ENCODE measurements around the gene TOMM5. TPM values are rescaled to one million over a fixed set of nuclear protein-coding genes. Genes with fewer than 3 reads are reported as not detected.
"Not testable (repeated sequence)": the region's sequence is repeated elsewhere in the genome, so short reads cannot be mapped to it uniquely, and the experiment has no call there.

TOMM5 gene
- total RNA-seq, 1 experiment from 2014 or later = 290 TPM

DNA sequence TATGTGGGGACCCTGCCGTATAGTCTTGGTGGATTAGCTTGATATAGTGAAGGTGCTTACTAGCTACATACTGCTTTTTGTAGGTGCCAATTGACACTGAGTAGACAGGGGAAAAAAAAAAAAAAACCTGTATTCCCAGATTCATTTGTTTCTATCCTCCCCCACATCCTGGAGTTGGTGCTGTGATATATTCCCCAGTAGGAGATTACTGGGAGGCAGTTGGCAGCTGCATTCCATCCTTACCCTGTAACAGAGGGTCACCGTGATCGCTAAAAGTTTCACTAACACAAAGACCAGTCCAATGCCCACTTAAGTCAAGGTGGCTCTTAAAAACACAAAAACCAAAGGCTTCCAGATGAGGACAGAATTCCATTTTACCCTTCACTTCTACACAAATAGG is 27.4 kb upstream of the TOMM5 start:
- in situ Hi-C loops (cut with HindIII; ENCODE audit: low pct_unique_long_range_greater_than_20kb, low sequenced_read_pairs) = no loop called here
- no peak for DNase-seq (ENCODE audit: low read depth, low spot score)

DNA sequence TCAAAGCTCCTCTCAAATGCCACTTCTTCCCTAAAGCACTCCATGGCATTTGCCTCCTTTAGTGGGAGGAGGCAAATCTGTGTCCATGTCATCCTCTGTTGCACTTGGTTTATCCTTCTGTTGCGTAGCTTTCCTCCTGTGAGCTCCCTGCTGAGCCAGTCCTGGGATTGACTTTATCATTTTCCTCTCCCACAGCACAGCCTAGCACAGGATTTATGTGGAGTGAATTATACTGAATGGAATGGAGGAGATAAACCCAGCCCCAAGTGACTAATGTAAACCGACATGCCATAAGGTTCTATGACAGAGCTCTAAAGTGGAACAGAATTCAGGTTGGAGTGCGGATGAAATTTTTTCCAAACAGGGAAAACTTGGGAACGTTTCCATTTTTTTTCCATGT is 26.4 kb upstream of the TOMM5 start:
- DNase-seq (ENCODE audit: low read depth, low spot score) = no peak
- in situ Hi-C loops (cut with HindIII; ENCODE audit: low pct_unique_long_range_greater_than_20kb, low sequenced_read_pairs) = no loop called here

DNA sequence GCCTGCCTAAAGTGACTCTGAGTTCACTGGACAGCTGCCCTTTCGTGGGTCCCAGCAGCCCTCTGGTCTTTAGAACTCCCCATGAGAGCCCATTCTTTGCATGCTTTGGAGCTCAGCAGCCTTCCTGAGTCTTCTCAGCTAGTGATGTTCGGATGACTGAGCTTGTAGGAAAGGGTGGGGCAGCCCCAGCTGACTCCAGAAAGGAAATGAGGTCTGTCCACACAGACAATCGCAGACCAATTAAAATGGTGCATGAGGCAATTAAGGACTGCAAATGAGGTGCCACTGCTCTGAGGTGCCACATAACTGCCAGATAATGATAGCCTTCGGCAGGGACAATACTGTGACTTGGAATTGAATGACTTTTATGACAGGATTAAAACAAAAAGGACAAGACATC is 25.4 kb upstream of the TOMM5 start:
- in situ Hi-C loops (cut with HindIII; ENCODE audit: low pct_unique_long_range_greater_than_20kb, low sequenced_read_pairs) = no loop called here
- no peak for DNase-seq (ENCODE audit: low read depth, low spot score)

DNA sequence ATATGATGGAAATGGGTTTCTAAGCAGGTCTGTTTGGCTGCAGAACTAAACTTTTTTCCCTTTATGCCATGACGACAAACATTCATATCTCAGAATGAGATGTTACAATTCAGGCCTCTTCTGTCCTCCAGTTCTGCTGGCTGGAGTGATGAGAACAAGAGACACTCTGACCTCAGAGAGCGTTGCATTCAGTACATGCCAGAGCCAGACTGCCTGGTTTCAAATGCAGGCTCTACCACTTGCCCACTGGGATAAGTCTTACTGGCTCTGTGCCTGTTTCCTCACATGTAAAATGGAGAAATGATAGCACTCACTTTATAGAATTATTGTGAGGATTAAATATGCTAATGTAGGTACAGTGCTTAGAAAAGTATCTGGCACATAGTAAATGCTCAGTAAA is 24.8 kb upstream of the TOMM5 start:
- DNase-seq (ENCODE audit: low read depth, low spot score) = no peak
- in situ Hi-C loops (cut with HindIII; ENCODE audit: low pct_unique_long_range_greater_than_20kb, low sequenced_read_pairs) = no loop called here

DNA sequence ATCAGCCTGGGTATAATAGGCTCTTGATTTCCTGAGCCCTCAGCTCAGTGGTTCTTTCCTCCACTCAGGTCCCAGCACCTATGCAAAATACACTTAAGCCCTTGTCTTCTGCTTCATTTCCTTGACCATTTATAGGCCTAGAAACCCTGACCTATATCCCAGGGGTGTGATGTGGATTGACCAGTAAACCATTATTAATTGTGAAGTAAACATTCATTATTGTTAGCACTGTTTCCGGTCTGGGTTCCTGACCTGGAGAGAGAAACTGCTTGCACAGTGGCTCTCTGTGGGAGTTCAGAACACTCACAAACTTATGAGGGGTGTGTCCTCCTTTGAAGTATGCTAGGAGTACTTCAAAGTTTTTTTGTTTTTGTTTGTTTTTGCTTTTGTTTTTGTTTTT is 19.6 kb upstream of the TOMM5 start:
- peak; percentile 52 for DNase-seq (ENCODE audit: low read depth, low spot score)
- in situ Hi-C loops (cut with HindIII; ENCODE audit: low pct_unique_long_range_greater_than_20kb, low sequenced_read_pairs) = no loop called here

DNA sequence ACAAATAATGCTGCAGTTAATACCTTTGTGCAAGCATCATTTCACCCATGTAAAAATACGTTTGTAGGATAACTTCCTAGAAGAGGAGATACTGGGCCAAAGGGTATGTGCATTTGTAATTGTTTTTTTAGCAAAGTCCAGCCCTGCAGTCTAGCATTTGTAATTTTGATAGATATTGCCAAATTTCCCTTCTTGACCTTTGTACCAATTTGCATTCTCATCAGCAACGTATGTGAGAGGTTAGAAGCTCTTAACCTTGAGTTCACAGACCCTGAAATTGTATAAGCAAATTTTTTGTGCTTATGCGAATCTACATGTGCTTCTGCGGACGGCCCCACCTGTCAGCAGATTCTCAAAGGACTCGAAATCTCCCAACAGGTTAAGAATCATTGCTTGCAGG is 18.6 kb upstream of the TOMM5 start:
- DNase-seq (ENCODE audit: low read depth, low spot score) = no peak
- in situ Hi-C loops (cut with HindIII; ENCODE audit: low pct_unique_long_range_greater_than_20kb, low sequenced_read_pairs) = no loop called here

DNA sequence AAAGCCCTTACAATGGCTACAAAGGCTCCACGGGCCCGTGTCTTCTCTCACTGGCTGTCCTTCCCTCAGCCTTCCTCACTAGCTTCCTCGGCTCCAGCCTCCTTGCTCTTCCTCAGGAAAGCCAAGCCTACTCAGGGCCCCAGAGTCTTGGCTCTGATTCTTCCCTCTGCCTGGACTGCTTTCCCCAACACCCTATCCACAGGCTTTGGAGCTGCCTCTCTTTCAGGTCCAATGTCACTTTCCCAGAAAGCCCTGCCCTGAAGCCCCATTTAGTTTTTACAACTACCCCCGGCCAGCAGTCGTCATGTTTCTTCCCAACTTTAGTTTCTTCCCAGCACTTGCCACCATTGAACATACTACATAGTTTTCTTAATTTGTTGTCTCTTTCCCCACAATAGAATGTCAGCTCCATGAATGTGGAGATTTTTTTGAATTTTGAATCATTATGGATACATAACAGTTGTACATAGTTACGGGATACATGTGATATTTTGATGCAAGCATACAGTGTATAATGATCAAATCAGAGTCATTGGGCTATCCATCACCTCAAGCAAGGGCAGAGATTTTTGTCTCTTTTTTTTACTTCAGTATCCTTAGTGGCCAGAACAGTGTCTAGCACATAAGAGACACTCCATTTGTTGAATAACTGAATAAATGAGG is 17.5 kb upstream of the TOMM5 start:
- DNase-seq (ENCODE audit: low read depth, low spot score) = no peak
- in situ Hi-C loops (cut with HindIII; ENCODE audit: low pct_unique_long_range_greater_than_20kb, low sequenced_read_pairs) = no loop called here

DNA sequence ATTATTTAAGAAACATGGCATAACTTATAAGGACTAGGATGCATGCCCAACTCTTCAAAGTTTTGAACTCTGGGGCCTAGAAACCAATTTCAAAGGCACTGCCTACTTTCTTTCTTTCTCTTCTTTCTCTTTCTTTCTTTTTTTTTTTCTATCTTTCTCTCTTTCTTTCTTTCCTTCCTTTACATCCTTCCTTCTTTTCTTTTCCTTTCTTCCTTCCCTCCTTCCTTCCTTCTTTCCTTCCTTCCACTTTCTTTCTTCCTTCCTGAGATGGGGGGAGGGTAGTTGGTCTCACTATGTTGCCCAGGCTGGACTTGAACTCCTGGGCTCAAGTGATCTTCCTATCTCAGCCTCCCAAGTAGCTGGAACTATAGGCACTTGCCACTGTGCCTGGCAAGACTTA is 15.9 kb upstream of the TOMM5 start:
- in situ Hi-C loops (cut with HindIII; ENCODE audit: low pct_unique_long_range_greater_than_20kb, low sequenced_read_pairs) = no loop called here
- DNase-seq (ENCODE audit: low read depth, low spot score) = no peak

DNA sequence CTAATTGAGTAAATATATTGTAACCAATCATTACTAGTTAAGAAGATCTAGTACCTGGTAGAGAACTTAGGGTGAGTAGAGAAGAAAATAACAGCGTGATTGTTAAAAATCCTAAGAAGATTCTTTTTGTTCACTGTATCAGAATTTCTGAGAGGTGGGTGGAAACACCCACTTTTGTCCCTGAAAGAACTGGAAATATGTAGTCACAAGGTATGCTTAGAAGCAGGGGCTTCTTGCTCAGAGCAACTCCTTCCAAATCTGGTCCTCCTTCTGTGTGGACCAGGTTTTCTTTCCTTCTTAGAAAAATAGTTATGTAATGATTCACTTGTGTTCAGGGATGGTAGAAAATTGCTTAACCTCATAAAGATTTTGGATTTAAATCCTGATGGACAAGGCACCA is 11.9 kb upstream of the TOMM5 start:
- in situ Hi-C loops (cut with HindIII; ENCODE audit: low pct_unique_long_range_greater_than_20kb, low sequenced_read_pairs) = no loop called here

DNA sequence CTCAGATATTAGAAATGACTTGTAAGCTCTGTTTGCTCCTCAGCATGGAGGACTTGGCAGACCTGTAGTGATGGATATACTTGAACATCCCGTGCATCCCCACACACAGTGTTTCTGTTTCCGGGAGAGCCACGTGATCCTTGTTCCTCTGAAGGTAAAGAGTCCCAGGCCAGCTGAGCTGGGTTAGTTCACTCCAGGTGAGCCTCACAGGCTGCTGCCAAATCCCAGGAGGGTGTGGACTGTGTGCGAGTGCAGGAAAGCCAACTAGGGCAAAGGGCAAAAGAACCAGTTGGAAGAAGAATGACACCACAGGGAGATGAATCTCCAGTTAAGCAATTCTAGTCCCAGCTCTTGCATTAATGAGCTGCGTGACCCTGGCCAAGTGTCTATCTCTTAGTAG is 10.4 kb upstream of the TOMM5 start:
- in situ Hi-C loops (cut with HindIII; ENCODE audit: low pct_unique_long_range_greater_than_20kb, low sequenced_read_pairs) = no loop called here
- no peak for DNase-seq (ENCODE audit: low read depth, low spot score)

More for the DNA sequence above, 11.9 kb upstream of the TOMM5 start:
- DNase-seq (ENCODE audit: low read depth, low spot score) = no peak

DNA sequence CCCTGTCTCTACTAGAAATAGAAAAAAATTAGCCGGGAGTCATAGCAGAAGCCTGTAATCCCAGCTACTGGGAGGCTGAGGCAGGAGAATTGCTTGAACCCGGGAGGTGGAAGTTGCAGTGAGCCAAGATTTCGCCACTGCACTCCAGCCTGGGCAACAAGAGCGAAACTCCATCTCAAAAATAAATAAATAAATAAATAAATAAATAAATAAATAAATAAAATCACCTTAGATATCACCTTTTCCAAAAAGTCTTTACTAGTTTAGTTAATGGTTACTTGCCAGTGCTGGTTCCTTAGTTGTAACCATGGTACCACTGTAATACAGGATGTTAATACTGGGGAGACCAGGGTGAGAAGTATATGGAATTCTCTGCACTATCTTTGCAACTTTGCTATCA is 9.7 kb upstream of the TOMM5 start:
- DNase-seq (ENCODE audit: low read depth, low spot score); in situ Hi-C loops (cut with HindIII; ENCODE audit: low pct_unique_long_range_greater_than_20kb, low sequenced_read_pairs): not testable (repeated sequence)

DNA sequence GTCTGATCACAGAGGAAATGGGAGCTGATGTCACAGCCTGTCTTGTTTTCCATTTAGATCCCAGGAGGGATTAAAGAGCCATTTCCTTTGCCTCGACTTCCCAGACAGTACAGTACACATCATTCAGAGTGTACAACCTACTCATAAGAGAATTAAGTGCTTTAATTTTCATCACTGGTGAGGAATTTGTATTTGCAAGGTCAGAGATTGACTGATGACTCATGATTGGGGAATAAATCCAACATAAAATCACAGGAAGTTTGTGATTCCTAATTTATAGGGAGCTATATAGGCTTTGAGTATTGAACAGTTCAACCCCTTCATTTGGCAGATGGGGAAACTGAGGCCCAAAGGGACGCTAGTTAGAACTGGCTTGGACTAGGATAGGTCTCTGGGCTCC is 4.1 kb upstream of the TOMM5 start:
- in situ Hi-C loops (cut with HindIII; ENCODE audit: low pct_unique_long_range_greater_than_20kb, low sequenced_read_pairs) = no loop called here
- no peak for DNase-seq (ENCODE audit: low read depth, low spot score)

DNA sequence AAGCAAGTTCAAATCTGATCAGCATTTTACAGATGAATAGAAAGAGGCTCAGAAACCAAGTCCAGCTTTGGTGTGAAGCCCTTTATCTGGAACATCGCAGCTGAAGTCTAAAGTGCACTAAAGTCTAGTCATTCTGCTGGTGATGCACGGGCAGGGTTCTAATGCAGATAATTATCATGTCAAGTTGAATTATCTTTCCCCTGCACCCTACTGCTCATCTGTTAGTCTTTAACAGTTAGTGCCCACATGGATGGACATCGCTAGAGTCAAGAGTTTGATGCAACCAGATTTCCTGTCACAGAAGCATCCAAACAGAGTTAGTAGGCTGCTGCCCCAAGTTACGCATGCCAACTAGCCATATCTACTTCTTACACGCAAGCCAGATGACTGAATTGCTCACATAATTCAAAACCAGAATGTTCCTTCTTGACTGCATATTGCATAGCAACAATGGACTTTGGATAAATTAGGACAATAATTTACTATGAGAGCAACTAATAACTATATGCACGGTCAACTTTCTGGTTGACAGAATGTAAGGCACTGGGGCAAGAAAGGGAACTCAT is 1.6 kb upstream of the TOMM5 start:
- no peak for DNase-seq (ENCODE audit: low read depth, low spot score)
- in situ Hi-C loops (cut with HindIII; ENCODE audit: low pct_unique_long_range_greater_than_20kb, low sequenced_read_pairs) = no loop called here

DNA sequence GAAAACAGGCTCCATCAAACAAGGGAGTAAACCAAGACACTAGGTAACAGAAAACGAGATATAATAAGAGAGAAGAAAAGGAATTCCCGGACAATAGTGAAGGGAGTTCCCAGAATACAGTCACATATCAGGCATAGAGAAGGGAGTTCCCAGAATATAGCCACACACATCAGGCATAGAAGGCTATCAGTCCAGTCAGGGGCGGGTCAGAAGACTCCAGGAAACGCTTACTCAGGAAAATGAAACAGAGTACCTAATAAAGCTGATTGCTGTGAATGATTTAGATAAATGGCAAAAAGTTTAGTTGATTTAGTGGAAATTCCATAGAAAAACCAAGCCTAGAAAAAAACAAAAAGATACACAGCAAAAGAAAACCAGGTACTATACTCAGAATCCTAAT is 4.9 kb downstream of the TOMM5 start:
- in situ Hi-C loops (cut with HindIII; ENCODE audit: low pct_unique_long_range_greater_than_20kb, low sequenced_read_pairs) = no loop called here
- DNase-seq (ENCODE audit: low read depth, low spot score) = no peak

DNA sequence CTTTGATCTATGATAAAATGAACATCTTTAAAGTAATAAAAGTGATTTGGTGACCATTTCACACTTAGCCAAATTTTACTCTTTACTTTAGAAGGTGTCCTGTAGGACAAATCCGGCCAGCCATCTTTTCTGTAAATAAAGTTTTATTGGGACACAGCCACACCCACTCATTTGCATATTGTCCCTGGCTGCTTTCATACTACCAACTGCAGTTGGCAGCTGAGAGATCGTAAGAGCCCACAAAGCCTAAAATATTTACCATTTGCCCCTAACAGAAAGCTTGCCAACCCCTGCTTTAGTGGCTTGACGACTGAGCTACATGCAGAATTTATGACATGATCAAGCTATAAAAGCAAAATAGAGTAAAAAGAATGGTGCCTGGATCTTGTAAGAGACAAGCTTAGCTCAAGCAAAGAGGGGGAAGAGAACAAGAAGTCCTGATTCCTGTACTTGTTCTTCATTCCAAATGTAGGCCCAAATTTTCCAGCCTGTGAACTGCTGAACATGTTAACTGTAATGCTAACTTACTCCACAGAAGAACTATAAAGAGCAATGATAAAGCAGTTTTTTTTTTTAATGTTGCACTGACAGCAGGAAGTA is 8.8 kb downstream of the TOMM5 start:
- in situ Hi-C loops (cut with HindIII; ENCODE audit: low pct_unique_long_range_greater_than_20kb, low sequenced_read_pairs) = no loop called here
- DNase-seq (ENCODE audit: low read depth, low spot score) = no peak

DNA sequence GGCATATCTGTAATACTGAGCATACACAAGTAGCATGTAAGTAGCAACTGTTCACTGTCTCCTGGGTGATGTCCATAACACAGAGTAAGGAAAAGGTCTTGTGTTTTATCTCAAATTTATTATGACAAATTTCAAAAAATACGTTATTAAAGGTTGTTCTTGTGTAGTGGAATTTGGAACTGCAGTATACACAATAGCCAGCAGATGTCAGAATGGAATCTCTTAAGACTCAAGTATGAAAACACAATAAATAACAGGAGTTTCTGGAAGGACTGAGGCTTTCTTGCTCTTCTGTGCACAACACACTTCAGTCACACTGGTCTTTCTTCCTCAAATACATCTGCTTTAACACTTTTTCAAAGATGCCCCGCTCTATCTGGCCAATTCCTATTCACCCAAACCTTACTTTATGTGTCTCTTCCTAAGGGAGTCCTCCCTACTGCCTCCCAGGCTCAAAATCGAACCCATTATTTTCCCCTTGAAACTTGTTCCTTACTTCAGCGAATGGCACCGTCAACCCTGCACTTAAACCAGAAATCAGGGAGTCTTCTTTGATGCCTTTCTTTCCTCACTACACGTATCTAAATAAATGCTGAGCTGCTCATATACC is 9.7 kb downstream of the TOMM5 start:
- in situ Hi-C loops (cut with HindIII; ENCODE audit: low pct_unique_long_range_greater_than_20kb, low sequenced_read_pairs) = no loop called here
- DNase-seq (ENCODE audit: low read depth, low spot score) = peak; percentile 66

DNA sequence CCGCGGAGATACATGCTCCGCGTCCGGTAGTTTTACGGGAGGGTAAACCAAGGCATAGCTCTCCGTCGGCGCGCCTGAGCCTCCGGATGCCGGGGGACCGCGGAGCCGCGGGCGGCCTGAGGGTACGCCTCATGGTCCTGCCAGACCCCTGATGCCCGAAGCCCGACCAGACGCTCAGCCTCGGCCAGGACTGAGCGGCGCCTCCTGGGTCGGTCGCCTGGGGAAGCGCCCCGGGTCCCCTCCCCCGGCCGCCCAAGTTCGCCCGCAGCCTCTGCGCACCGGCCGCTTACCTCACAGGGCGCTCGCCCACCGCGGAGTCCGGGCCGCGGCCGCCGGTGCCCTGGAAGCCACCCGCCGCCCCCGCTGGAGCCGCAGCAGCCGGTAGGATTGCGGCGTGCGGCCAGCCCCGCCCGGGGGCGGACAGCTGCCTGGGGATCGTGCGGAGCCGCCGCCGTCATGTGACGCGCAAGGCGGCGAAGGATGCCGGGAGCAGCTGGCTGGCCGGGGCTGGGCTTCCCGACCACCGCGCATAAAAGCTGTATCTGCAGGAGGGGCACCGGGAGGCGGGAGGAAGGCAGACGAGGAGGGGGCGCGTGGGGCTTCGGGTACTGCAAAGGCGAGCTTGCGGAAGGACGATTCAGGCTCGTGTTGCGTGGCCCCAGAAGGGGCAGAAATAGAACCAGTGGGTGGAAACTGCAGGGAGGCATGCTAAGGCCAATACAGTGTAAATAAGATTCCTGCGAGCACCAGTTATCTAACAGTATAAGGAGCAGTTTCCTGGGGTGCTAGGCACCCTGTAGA is 16.3 kb downstream of the TOMM5 start, which contains the start of gene FBXO10:
Gene FBXO10 (minus strand): TSS at position 460 of the 801 bp plus-strand sequence. CDS start 34,612 bp downstream, outside the sequence.
- in situ Hi-C loops (cut with HindIII; ENCODE audit: low pct_unique_long_range_greater_than_20kb, low sequenced_read_pairs) = no loop called here
- peak; percentile 46 for DNase-seq (ENCODE audit: low read depth, low spot score)

DNA sequence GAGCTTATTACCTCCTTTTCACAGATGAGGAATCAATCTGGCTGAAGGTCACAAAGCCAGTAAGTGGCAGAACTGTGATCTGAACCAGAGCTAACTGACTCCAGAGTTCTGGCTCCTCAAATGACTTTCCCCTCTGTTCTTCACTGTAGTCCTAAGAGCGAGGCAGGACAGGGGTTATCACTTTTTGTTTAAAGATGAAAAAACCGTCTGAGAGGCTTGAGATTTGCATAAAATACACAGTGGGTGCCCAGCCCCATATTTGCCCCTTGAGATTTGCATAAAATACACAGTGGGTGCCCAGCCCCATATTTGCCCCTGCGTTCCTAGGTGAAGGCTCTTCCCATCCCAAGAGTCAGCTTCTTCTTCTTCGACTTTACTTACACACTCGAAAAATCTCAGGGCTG is 16.9 kb downstream of the TOMM5 start:
- DNase-seq (ENCODE audit: low read depth, low spot score) = no peak
- in situ Hi-C loops (cut with HindIII; ENCODE audit: low pct_unique_long_range_greater_than_20kb, low sequenced_read_pairs) = no loop called here
